Tibial artery (tissue), 4 donors: ENCODE measurements around the gene CTNND2.

Experiments used
- DNase-seq, 2 donors: peaks; one replicate each; pipeline ENCODE4 v3.0.0-alpha.2; 2019
- H3K27ac ChIP-seq, 2 donors: fragments of 200-600 bp; sonication (generic) in 1 of 2; 1 replicate in 1 of 2; 2 replicates in 1 of 2; pipeline ENCODE4 v1.5.1; 2018 to 2019; ENCODE audit warnings: mild to moderate bottlenecking in 1 of 2
- H3K27me3 ChIP-seq, 2 donors: fragments of 200-600 bp; sonication (generic) in 1 of 2; one replicate each; pipeline versions ENCODE4 v1.5.1 to v1.6.0; 2016 to 2019
- H3K36me3 ChIP-seq, 3 donors: fragments of 200-600 bp; sonication (generic) in 2 of 3; one replicate each; pipeline ENCODE4 v1.5.1; 2016 to 2019; ENCODE audit warnings: mild to moderate bottlenecking in 2 of 3
- H3K4me1 ChIP-seq, 4 donors: fragments of 200-600 bp; sonication (generic) in 2 of 4; 1 replicate in 3 of 4; 2 replicates in 1 of 4; pipeline ENCODE4 v1.5.1; 2016 to 2019
- H3K4me3 ChIP-seq, 2 donors: fragments of 200-600 bp; sonication (generic) in 1 of 2; 1 replicate in 1 of 2; 2 replicates in 1 of 2; pipeline ENCODE4 v1.5.1; 2018 to 2019; ENCODE audit warnings: mild to moderate bottlenecking in 2 of 2
- H3K9me3 ChIP-seq, 3 donors: fragments of 200-600 bp; sonication (generic) in 1 of 3; one replicate each; pipeline ENCODE4 v1.5.1; 2016 to 2019
- CTCF ChIP-seq, 2 experiments: fragments of 200-600 bp in 1 of 2; fragments of 450-650 bp in 1 of 2; IDR thresholded peaks; one replicate each; pipeline ENCODE4 v1.5.1; 2017 to 2019; ENCODE audit warnings: antibody characterized with exemption in 2 of 2, mild to moderate bottlenecking in 1 of 2, moderate library complexity in 1 of 2
- intact Hi-C: fragments of 100-400 bp; cut with DNase I; formaldehyde crosslinking; loops from one replicate; pipeline ENCODE4 v1.15.0; 2023; ENCODE audit warnings: low total_unique reads

CTNND2 gene

DNA sequence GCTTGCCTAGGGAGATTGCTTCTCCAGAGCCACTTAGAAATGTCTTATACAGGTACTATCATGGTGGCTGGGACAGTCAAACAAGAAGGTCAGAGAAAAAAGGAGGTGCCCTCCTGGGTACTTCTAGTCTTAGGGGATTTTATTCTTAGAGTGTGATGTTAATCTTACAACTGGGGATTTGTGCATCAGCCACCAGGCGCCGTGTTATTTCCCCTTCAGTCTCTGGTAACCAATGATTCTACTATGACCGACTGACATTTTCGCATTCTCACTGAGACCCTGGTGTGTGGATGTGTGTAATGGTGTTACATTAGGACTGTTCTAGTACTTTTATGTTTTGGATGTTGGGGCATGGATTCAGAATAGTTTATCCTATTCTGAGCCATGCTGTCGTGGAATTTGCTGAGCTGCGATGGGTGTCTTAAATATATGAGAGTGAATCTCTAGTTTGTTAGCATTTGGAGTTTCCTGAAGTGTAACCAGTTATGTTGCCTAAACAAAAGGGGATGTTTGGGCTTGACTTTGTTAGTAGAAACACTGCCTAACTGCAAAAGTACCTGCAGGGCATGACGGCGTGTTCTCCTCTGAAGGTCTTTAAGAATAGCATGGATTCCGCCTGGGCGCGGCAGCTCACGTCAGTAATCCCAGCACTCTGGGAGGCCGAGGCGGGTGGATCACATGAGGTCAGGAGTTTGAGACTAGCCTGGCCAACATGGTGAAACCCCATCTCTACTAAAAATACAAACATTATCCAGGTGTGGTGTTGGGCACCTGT, 968.0 kb downstream of the CTNND2 start:
- DNase-seq = no peak
- no peak for TF ChIP-seq CTCF (IDR thresholded peaks at IDR 0.05)
- intact Hi-C loops = no loop called here

DNA sequence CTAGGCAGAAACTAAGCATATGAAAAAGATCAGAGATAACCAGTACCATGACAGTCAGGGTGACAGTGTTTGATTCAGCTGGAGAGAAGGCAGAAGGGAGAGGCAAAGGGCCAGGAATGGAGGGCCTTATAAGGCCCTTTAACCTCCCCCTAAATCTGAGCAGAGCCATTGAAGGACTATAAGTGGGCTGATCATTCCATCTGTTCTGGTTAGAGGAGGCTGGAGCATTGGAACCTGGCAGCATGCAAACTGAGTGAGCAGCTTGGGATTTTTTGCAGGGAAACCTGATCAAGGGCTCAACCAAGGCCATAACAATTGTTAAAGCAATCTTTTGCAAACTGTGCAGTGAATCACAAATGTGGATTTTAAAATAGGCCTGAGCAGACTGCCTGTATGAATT, 968.7 kb downstream of the CTNND2 start:
- Histone ChIP-seq H3K9me3 (no peaks in the 10 kb centered on the region), H3K4me3 (no peak overlapping the region), H3K27me3 (no peaks in the 10 kb centered on the region), H3K36me3 (no peaks in the 10 kb centered on the region), H3K27ac (no peak overlapping the region), H3K4me1 (no peaks in the 10 kb centered on the region)
- no peak for DNase-seq
- TF ChIP-seq CTCF (IDR thresholded peaks at IDR 0.05) = no peak
- intact Hi-C loops = no loop called here

More for the DNA sequence above, 968.0 kb downstream of the CTNND2 start:
- H3K27me3 ChIP-seq = no peaks in the 10 kb centered on the region
- H3K27ac ChIP-seq = no peak overlapping the region
- no peak overlapping the region for H3K4me3 ChIP-seq
- no peaks in the 10 kb centered on the region for H3K4me1 ChIP-seq
- no peaks in the 10 kb centered on the region for H3K36me3 ChIP-seq
- no peaks in the 10 kb centered on the region for H3K9me3 ChIP-seq

DNA sequence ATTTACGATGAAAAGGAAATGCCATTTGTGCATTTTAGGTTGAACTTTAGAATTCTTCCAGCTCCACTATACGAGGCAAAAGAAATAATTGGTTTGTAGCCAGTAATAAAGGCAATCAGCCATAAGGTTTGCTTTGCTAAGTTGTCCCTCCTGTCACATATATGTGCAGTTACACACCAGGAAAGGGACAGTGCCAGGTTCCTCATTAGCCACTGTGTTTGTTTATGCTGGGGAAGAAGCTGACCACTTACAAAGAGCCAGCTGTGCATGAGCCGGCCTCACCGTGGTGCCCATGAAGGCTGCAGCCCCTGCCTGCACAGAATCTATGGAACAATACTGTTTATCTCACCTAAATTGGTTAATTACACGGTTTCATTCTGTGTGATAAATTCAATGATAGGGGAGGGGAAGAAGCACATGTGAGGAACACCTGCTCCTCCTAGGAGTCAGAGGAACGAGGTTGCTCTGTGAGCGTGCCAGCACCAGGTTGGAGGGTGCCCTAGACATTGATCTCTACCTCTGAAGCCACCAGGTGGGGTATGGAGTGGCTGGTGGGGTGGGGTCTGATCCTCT, 969.4 kb downstream of the CTNND2 start:
- no peak for TF ChIP-seq CTCF (IDR thresholded peaks at IDR 0.05)
- Histone ChIP-seq H3K36me3 (no peaks in the 10 kb centered on the region), H3K4me3 (no peak overlapping the region), H3K4me1 (no peaks in the 10 kb centered on the region), H3K9me3 (no peaks in the 10 kb centered on the region), H3K27ac (no peak overlapping the region), H3K27me3 (no peaks in the 10 kb centered on the region)
- no peak for DNase-seq
- intact Hi-C loops = no loop called here

DNA sequence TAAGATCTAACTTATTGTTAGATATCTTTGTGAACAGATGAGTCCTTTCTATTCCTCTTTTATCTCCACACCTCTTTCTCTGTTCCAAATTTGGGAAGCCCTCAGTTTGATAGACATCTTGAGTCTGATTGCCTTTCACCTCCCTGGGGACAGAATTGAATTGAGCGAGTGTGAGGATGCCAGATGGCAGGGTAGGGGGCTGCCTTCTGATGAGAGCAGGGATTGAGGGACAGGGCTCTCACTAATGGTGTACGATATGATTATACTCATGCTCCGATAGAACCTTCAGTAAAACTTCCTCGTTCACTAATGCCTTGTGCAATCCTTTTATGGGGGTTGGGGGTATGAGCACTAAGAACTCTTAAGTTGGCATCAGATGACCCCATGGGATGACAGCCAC, 971.1 kb downstream of the CTNND2 start:
- TF ChIP-seq CTCF (IDR thresholded peaks at IDR 0.05) = no peak
- Histone ChIP-seq H3K27ac (no peak overlapping the region), H3K4me3 (no peak overlapping the region), H3K27me3 (no peaks in the 10 kb centered on the region), H3K36me3 (no peaks in the 10 kb centered on the region), H3K9me3 (peaks cover 0 to 6% (median 0%) of the 10 kb centered on the region in 3 donors), H3K4me1 (no peaks in the 10 kb centered on the region)
- intact Hi-C loops = no loop called here
- DNase-seq = no peak

DNA sequence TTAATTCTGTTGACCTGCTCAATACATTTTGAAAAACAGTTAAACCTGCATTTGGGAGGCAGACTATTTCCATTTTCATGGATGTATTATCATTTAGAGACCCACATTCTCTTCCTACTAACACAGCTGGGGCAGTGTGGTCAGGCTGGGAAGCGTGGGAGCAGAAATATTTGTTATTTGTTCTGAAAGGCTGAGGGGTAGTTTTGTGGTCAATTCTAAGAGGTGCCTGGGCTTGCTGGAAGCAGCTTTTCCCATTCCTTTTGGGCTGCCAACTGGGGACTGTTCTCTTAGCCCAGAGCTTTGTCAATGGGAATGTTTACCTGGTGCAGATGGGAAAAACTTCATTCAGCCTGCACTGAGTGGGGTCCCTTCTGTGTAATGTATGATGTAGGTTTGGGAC, 971.8 kb downstream of the CTNND2 start:
- Histone ChIP-seq H3K36me3 (no peaks in the 10 kb centered on the region), H3K4me1 (no peaks in the 10 kb centered on the region), H3K9me3 (peaks cover 0 to 6% (median 0%) of the 10 kb centered on the region in 3 donors), H3K27me3 (no peaks in the 10 kb centered on the region), H3K4me3 (no peak overlapping the region), H3K27ac (no peak overlapping the region)
- DNase-seq = no peak
- intact Hi-C loops = no loop called here
- TF ChIP-seq CTCF (IDR thresholded peaks at IDR 0.05) = no peak
